Measurements from ENCODE around the gene KIF7. TPM values are rescaled to one million over a fixed set of nuclear protein-coding genes. Genes with fewer than 3 reads are reported as not detected.

Gene KIF7
- total RNA-seq, 1 donor from 2014 or later: 1.9 TPM

DNA sequence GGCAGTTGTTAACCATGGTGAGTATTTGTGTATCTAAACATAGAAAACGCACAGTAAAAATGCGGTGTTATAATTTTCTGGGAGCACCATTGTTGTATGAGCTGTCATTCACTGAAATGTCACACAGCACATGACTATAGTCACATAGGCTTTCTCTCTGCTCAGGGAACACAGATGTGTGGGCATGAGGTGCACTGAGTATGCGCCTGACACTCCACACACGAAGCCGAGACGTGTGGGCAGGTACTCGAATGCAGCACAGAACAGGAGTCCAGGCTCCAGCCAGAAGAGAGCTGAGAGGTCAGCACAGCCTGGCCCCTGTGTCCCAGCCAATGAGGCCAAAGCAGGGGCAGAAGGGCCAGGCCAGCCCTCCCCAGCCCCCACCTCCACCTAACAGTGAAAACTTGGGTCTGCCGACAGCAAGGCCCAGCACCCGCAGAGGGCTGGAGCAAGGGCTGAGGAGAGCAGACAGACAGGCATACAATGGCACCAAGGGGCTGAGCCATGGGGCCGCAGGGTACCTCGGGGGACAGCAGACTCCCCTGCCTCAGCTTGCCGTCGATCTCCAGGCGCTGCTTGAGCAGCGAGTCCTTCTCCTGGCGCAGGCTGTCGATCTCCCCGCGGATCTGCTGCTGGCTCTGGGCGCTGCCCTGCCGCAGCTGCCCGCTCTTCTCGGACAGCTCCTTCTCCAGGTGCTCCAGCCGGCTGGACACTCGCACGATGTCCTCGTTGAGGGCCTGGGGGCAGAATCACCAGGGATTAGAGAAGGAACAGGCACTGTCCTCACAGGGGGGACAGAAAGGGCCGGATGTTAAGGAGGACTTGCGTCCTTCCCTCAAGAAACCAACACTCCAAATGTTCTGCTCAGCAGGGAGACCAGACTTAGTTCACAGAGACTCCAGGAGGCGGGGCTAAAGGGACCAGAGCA is 24.0 kb downstream of the KIF7 start:
- no peak overlapping the region for H3K27ac Mint-ChIP-seq
- H3K36me3 Mint-ChIP-seq (ENCODE audit: low read depth): peaks cover 39% of the 10 kb centered on the region
- no peaks in the 10 kb centered on the region for H3K4me1 Mint-ChIP-seq
- H3K9me3 Mint-ChIP-seq: peaks cover 3% of the 10 kb centered on the region
- DNase-seq: no peak
- no peak overlapping the region for H3K4me3 Mint-ChIP-seq
- H3K27me3 Mint-ChIP-seq: no peaks in the 10 kb centered on the region
- intact Hi-C loops (cut with micrococcal nuclease): no loop called here

GRCh38 chr15:89630260-89630659 is 25.0 kb downstream of the KIF7 start:
- no peaks in the 10 kb centered on the region for H3K4me1 Mint-ChIP-seq
- H3K27me3 Mint-ChIP-seq: no peaks in the 10 kb centered on the region
- intact Hi-C loops (cut with micrococcal nuclease): no loop called here
- no peak for DNase-seq
- H3K4me3 Mint-ChIP-seq: no peak overlapping the region
- peaks cover 46% of the 10 kb centered on the region for H3K36me3 Mint-ChIP-seq (ENCODE audit: low read depth)
- peaks cover 1% of the 10 kb centered on the region for H3K9me3 Mint-ChIP-seq
- no peak overlapping the region for H3K27ac Mint-ChIP-seq

GRCh38 chr15:89629829-89630228 is 25.4 kb downstream of the KIF7 start:
- no peaks in the 10 kb centered on the region for H3K4me1 Mint-ChIP-seq
- no peak overlapping the region for H3K27ac Mint-ChIP-seq
- H3K4me3 Mint-ChIP-seq: no peak overlapping the region
- no peaks in the 10 kb centered on the region for H3K27me3 Mint-ChIP-seq
- no peaks in the 10 kb centered on the region for H3K9me3 Mint-ChIP-seq
- intact Hi-C loops (cut with micrococcal nuclease): no loop called here
- peaks cover 50% of the 10 kb centered on the region for H3K36me3 Mint-ChIP-seq (ENCODE audit: low read depth)
- no peak for DNase-seq

DNA sequence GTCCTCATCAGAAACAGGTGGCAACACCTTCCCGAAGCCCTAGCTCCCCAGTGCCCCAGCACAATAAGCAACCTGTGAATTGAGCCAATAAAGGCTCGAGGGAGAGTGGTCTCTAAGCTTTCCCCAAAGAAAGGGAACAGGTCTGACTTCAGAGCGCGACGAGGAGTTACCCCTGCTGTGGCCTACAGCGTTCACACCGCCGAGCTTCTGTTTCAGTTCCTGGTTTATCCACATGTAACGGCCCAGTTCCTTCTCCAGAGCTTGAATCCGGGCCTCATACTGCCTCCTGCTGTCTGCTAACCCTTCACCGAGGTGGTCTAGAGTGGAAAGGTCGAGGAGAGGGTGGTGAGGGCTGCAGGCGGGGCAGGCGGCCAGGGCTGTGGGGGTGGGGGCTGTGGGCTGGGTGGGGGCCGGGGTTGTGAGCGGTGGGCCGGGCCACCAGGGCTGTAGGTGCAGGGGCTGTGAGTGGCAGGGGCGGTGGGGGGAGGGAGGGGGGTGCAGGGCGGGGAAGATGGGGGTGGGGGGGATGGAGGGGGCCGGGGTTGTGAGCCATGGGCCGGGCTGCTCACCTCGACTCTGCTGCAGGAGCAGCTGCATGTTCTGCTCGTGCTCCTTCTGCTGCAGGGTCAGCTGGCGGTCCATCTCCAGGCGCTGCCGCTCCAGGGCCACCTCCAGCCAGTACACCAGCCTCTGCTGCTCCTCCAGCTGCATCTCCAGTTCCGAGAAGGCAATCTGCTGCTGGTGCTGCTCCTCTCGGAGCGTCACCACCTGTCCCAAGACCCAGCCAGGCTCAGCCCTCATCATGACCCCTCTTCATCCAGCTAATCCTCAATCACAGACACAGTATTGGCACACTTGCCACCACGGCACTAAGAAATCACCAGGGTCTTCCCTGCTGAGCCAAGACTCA is 26.2 kb downstream of the KIF7 start:
- Mint-ChIP-seq H3K27me3 (no peaks in the 10 kb centered on the region), H3K27ac (no peak overlapping the region), H3K4me1 (no peaks in the 10 kb centered on the region), H3K36me3 (ENCODE audit: low read depth) (peaks cover 57% of the 10 kb centered on the region), H3K4me3 (no peak overlapping the region), H3K9me3 (no peaks in the 10 kb centered on the region)
- intact Hi-C loops (cut with micrococcal nuclease): no loop called here
- peak; percentile 29 for DNase-seq

- intact Hi-C loops (cut with micrococcal nuclease): no loop called here
- H3K27ac Mint-ChIP-seq: no peak overlapping the region
These were observed 27.0 kb downstream of the KIF7 start for GRCh38 chr15:89628301-89628700.

GRCh38 chr15:89627256-89627970 is 27.9 kb downstream of the KIF7 start:
- intact Hi-C loops (cut with micrococcal nuclease): no loop called here
- no peaks in the 10 kb centered on the region for H3K9me3 Mint-ChIP-seq
- no peak overlapping the region for H3K4me3 Mint-ChIP-seq
- H3K27me3 Mint-ChIP-seq: no peaks in the 10 kb centered on the region
- peaks cover 64% of the 10 kb centered on the region for H3K36me3 Mint-ChIP-seq (ENCODE audit: low read depth)
- peak; percentile 52 for DNase-seq
- H3K4me1 Mint-ChIP-seq: no peaks in the 10 kb centered on the region
- no peak overlapping the region for H3K27ac Mint-ChIP-seq

More at GRCh38 chr15:89628301-89628700, 27.0 kb downstream of the KIF7 start:
- Mint-ChIP-seq H3K27me3 (no peaks in the 10 kb centered on the region), H3K36me3 (ENCODE audit: low read depth) (peaks cover 61% of the 10 kb centered on the region), H3K4me1 (no peaks in the 10 kb centered on the region), H3K4me3 (no peak overlapping the region), H3K9me3 (no peaks in the 10 kb centered on the region)
- DNase-seq: peak; percentile 49

GRCh38 chr15:89625716-89626115 is 29.6 kb downstream of the KIF7 start:
- Mint-ChIP-seq H3K9me3 (no peaks in the 10 kb centered on the region), H3K27me3 (no peaks in the 10 kb centered on the region), H3K27ac (no peak overlapping the region), H3K4me1 (no peaks in the 10 kb centered on the region), H3K36me3 (ENCODE audit: low read depth) (peaks cover 67% of the 10 kb centered on the region), H3K4me3 (no peak overlapping the region)
- peak; percentile 45 for DNase-seq
- intact Hi-C loops (cut with micrococcal nuclease): no loop called here

DNA sequence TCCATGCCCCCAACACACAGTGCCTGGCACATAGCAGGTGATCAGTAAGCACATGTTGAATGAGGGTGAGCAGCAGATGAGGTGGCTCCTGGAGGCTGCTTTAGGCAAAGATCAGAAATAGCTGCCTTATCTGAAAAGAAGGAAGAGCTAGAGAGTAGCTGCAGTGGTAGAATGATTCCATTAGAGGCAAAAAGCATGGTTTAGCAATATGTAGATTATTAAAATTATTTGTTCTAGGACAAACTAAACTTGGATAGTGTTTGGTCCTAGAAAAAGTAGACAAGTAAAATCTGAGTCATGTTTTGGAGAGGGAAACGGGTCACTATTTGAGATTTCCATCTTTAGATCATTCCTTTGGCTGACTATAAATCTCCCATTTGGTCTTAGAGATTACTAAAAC is 32.1 kb downstream of the KIF7 start:
- intact Hi-C loops (cut with micrococcal nuclease): no loop called here
- Mint-ChIP-seq H3K27me3 (no peaks in the 10 kb centered on the region), H3K4me1 (no peaks in the 10 kb centered on the region), H3K4me3 (no peak overlapping the region), H3K27ac (no peak overlapping the region), H3K9me3 (no peaks in the 10 kb centered on the region), H3K36me3 (ENCODE audit: low read depth) (peaks cover 69% of the 10 kb centered on the region)
- DNase-seq: peak; percentile 37

GRCh38 chr15:89621547-89621946 is 33.7 kb downstream of the KIF7 start:
- Mint-ChIP-seq H3K27ac (peak overlapping the region; percentile 62), H3K36me3 (ENCODE audit: low read depth) (peaks cover 68% of the 10 kb centered on the region), H3K4me1 (no peaks in the 10 kb centered on the region), H3K9me3 (no peaks in the 10 kb centered on the region), H3K27me3 (no peaks in the 10 kb centered on the region), H3K4me3 (no peak overlapping the region)
- intact Hi-C loops (cut with micrococcal nuclease): no loop called here
- DNase-seq: peak; percentile 27

- Mint-ChIP-seq H3K27ac (no peak overlapping the region), H3K27me3 (no peaks in the 10 kb centered on the region), H3K36me3 (ENCODE audit: low read depth) (peaks cover 67% of the 10 kb centered on the region), H3K4me1 (no peaks in the 10 kb centered on the region), H3K9me3 (peaks cover 18% of the 10 kb centered on the region), H3K4me3 (no peak overlapping the region)
- no peak for DNase-seq
- intact Hi-C loops (cut with micrococcal nuclease): no loop called here
These were observed 39.0 kb downstream of the KIF7 start for GRCh38 chr15:89616228-89616627.

DNA sequence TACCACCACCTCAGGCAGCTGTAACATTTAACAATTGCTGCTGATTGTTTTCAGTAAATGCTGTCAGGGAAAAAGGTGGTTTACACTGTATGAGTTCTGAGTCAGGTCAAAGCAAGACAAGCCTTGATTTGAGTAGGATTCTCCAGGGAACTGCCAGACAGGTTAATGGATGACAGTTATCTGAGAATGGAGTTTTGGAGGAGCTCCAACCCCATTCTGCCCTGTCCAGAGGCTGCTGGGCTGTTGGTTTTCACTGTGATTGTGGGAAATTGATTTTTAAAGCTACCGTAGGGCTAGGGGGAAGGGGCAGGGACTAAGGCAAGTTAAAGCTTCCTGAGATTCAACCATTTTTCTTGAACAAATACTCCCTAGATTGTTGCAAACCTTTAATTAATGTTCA is 40.1 kb downstream of the KIF7 start:
- H3K27me3 Mint-ChIP-seq: no peaks in the 10 kb centered on the region
- intact Hi-C loops (cut with micrococcal nuclease): no loop called here
- H3K9me3 Mint-ChIP-seq: peaks cover 24% of the 10 kb centered on the region
- H3K27ac Mint-ChIP-seq: no peak overlapping the region
- peaks cover 74% of the 10 kb centered on the region for H3K36me3 Mint-ChIP-seq (ENCODE audit: low read depth)
- no peak for DNase-seq
- no peak overlapping the region for H3K4me3 Mint-ChIP-seq
- H3K4me1 Mint-ChIP-seq: peaks cover 2% of the 10 kb centered on the region

GRCh38 chr15:89614164-89614563 is 41.1 kb downstream of the KIF7 start:
- peak; percentile 21 for DNase-seq
- Mint-ChIP-seq H3K36me3 (ENCODE audit: low read depth) (peaks cover 77% of the 10 kb centered on the region), H3K4me1 (peaks cover 2% of the 10 kb centered on the region), H3K9me3 (peaks cover 24% of the 10 kb centered on the region), H3K27ac (no peak overlapping the region), H3K4me3 (no peak overlapping the region), H3K27me3 (no peaks in the 10 kb centered on the region)
- intact Hi-C loops (cut with micrococcal nuclease): no loop called here

GRCh38 chr15:89613031-89613430 is 42.2 kb downstream of the KIF7 start:
- H3K9me3 Mint-ChIP-seq: peaks cover 24% of the 10 kb centered on the region
- DNase-seq: no peak
- H3K4me3 Mint-ChIP-seq: no peak overlapping the region
- H3K36me3 Mint-ChIP-seq (ENCODE audit: low read depth): peaks cover 78% of the 10 kb centered on the region
- intact Hi-C loops (cut with micrococcal nuclease): no loop called here
- H3K27me3 Mint-ChIP-seq: no peaks in the 10 kb centered on the region
- peaks cover 2% of the 10 kb centered on the region for H3K4me1 Mint-ChIP-seq
- no peak overlapping the region for H3K27ac Mint-ChIP-seq
